K562 (cell line): Measurements from ENCODE around the gene PIK3R1. TPM values are rescaled to one million over a fixed set of nuclear protein-coding genes. Genes with fewer than 3 reads are reported as not detected.

ENCODE experiments used
- ATAC-seq: fragments of 200-7000 bp; cut with Tn5 transposase; 3 replicates; pipeline ENCODE4 v1.9.1; 2020; ENCODE audit warnings: moderate library complexity
- BruUV-seq: library from RNA; stranded (reverse); fragments of 400-500 nt; replicated peaks from 2 replicates; lab custom pipeline; 2021; lab: Mats Ljungman, UMichigan
- CTCF ChIA-PET: fragments of 300-600 bp; formaldehyde crosslinking; extraction: SDS; loops from one replicate; lab custom pipeline; 2021; ENCODE audit warnings: low intra/inter-chr PET ratio; lab: Yijun Ruan, JAX
- POLR2A ChIA-PET: fragments of 300-600, 350-650 bp; sonication (Branson Sonifier 250); formaldehyde crosslinking; extraction: SDS; loops from one replicate; lab custom pipeline; 2021; ENCODE audit warnings: antibody characterized with exemption, inconsistent platforms; lab: Yijun Ruan, JAX
- DNase-seq, 4 experiments: peaks; one replicate each; pipeline versions ENCODE4 v3.0.0 to v3.0.0-alpha.2; 2011 to 2018; ENCODE audit warnings: low spot score in 3 of 4, mixed read lengths in 3 of 4; ENCODE audit errors: extremely low read depth in 1 of 4
- FAIRE-seq: peaks from 2 replicates; lab custom pipeline; 2011; peaks lifted over from hg19 to GRCh38; lab: Jason Lieb, UNC
- H2AFZ ChIP-seq: 2 replicates; pipeline ENCODE4 v1.6.0; 2011; ENCODE audit warnings: low read depth, low read length, control low read depth, inconsistent platforms
- H3K27ac ChIP-seq: fragments of 200-600 bp; 3 replicates; pipeline ENCODE4 v1.8.0; 2011; ENCODE audit warnings: low read depth, mild to moderate bottlenecking, control low read depth, inconsistent platforms, low read length, moderate library complexity, mixed read lengths; ENCODE audit errors: extremely low read depth
- H3K27me3 ChIP-seq, 2 experiments: fragments of 300-600 bp in 1 of 2; 2 replicates in 1 of 2; 3 replicates in 1 of 2; pipeline versions ENCODE4 v1.6.0 to v1.8.0; 2011; ENCODE audit warnings: inconsistent platforms in 2 of 2, low read length in 2 of 2, mild to moderate bottlenecking in 1 of 2, mixed read lengths in 1 of 2, moderate library complexity in 1 of 2; ENCODE audit not compliant: control insufficient read depth in 2 of 2, insufficient read depth in 2 of 2
- H3K36me3 ChIP-seq: fragments of 300-600 bp; 3 replicates; pipeline ENCODE4 v1.8.0; 2011; ENCODE audit warnings: mild to moderate bottlenecking, low read length, inconsistent platforms; ENCODE audit not compliant: control insufficient read depth, insufficient read depth
- H3K4me1 ChIP-seq, 2 experiments: fragments of 200-600 bp in 1 of 2; replicated peaks in 1 of 2; 2 replicates in 1 of 2; 3 replicates in 1 of 2; pipeline versions ENCODE4 v1.5.1 to v1.8.0; 2011; ENCODE audit warnings: inconsistent platforms in 2 of 2, low read length in 2 of 2, mild to moderate bottlenecking in 1 of 2, mixed read lengths in 1 of 2, moderate library complexity in 1 of 2; ENCODE audit not compliant: control insufficient read depth in 2 of 2, insufficient read depth in 2 of 2
- H3K4me2 ChIP-seq: 2 replicates; pipeline ENCODE4 v1.6.1; 2011; ENCODE audit warnings: low read length, control low read depth, inconsistent platforms, mixed read lengths; ENCODE audit not compliant: insufficient read depth
- H3K4me3 ChIP-seq: fragments of 200-600 bp; sonication (generic), shearing (Covaris generic); 2 replicates; pipeline ENCODE4 v1.5.1; 2016; ENCODE audit warnings: control low read depth, inconsistent platforms
- H3K79me2 ChIP-seq: fragments of 200-600 bp; 3 replicates; pipeline ENCODE4 v1.8.0; 2011; ENCODE audit warnings: low read length, inconsistent platforms; ENCODE audit not compliant: control insufficient read depth, insufficient read depth
- H3K9ac ChIP-seq, 2 experiments: 2 replicates each; pipeline versions ENCODE4 v1.6.0 to v1.6.1; 2011; ENCODE audit warnings: low read depth in 2 of 2, low read length in 2 of 2, control low read depth in 1 of 2, inconsistent platforms in 1 of 2, mild to moderate bottlenecking in 1 of 2, mixed read lengths in 1 of 2; ENCODE audit not compliant: insufficient read depth in 1 of 2
- H3K9me1 ChIP-seq: one replicate; pipeline ENCODE4 v1.6.0; 2011; ENCODE audit warnings: inconsistent platforms, mild to moderate bottlenecking, low read length, moderate library complexity; ENCODE audit not compliant: control insufficient read depth, insufficient read depth
- H3K9me3 ChIP-seq: replicated peaks from 2 replicates; pipeline ENCODE4 v1.5.1; 2011; ENCODE audit warnings: low read depth, low read length, inconsistent platforms; ENCODE audit not compliant: control insufficient read depth, insufficient read depth
- H4K20me1 ChIP-seq: replicated peaks from 2 replicates; pipeline ENCODE4 v1.6.1; 2011; ENCODE audit warnings: low read length, inconsistent platforms, mixed read lengths; ENCODE audit not compliant: control insufficient read depth, insufficient read depth
- ARID2 ChIP-seq: fragments of 450-650 bp; IDR thresholded peaks from 2 replicates; pipeline ENCODE4 v1.6.1; 2017; ENCODE audit warnings: antibody characterized with exemption, mild to moderate bottlenecking
- CTCFL ChIP-seq: IDR thresholded peaks from 2 replicates; pipeline ENCODE4 v1.6.1; 2011; ENCODE audit warnings: borderline replicate concordance, low read depth, mild to moderate bottlenecking, moderate library complexity, low read length; ENCODE audit not compliant: insufficient read depth, poor library complexity, severe bottlenecking
- DEAF1 ChIP-seq: fragments of 450-650 bp; formaldehyde crosslinking; IDR thresholded peaks from 2 replicates; pipeline ENCODE4 v1.4.0; 2020; ENCODE audit warnings: mild to moderate bottlenecking, moderate library complexity
- ETS2 ChIP-seq: IDR thresholded peaks from 2 replicates; pipeline ENCODE4 v1.6.1; 2016; ENCODE audit warnings: borderline replicate concordance, missing genetic modification characterization, mild to moderate bottlenecking, moderate library complexity, missing compliant biosample characterization; ENCODE audit not compliant: poor library complexity, severe bottlenecking
- FOXK2 ChIP-seq, 2 experiments: fragments of 450-650 bp; IDR thresholded peaks in 1 of 2; conservative IDR thresholded peaks in 1 of 2; 2 replicates each; pipeline ENCODE4 v1.6.1; 2016; ENCODE audit warnings: low read depth in 2 of 2, mild to moderate bottlenecking in 1 of 2
- GATAD2B ChIP-seq: fragments of 450-650 bp; IDR thresholded peaks from 2 replicates; pipeline ENCODE4 v1.6.1; 2017; ENCODE audit warnings: mild to moderate bottlenecking, borderline replicate concordance
- HDAC3 ChIP-seq: fragments of 450-650 bp; IDR thresholded peaks from 2 replicates; pipeline ENCODE4 v1.6.1; 2018; ENCODE audit warnings: borderline replicate concordance, mild to moderate bottlenecking, moderate library complexity; ENCODE audit not compliant: partially characterized antibody
- ILF3 ChIP-seq: fragments of 450-650 bp; IDR thresholded peaks from 2 replicates; pipeline ENCODE4 v1.6.1; 2018; ENCODE audit warnings: antibody characterized with exemption, mild to moderate bottlenecking, moderate library complexity, borderline replicate concordance
- NBN ChIP-seq: fragments of 450-650 bp; IDR thresholded peaks from 2 replicates; pipeline ENCODE4 v1.6.1; 2016; ENCODE audit warnings: low read depth, mild to moderate bottlenecking
- RAD21 ChIP-seq, 2 experiments: fragments of 250-450 bp in 1 of 2; fragments of 450-650 bp in 1 of 2; sonication (Bioruptor Pico) in 1 of 2; formaldehyde crosslinking in 1 of 2; IDR thresholded peaks in 1 of 2; conservative IDR thresholded peaks in 1 of 2; 2 replicates each; pipeline versions ENCODE4 v1.4.0 to v1.8.0; 2020 to 2022; ENCODE audit warnings: mild to moderate bottlenecking in 2 of 2, moderate library complexity in 1 of 2
- SMC3 ChIP-seq: conservative IDR thresholded peaks from 2 replicates; pipeline ENCODE4 v1.6.1; 2011; ENCODE audit warnings: low read depth, low read length, improper control_type of control experiment; ENCODE audit not compliant: insufficient read depth
- ZNF740 ChIP-seq, 3 experiments: fragments of 200-800 bp in 1 of 3; sonication (Bioruptor generic) in 1 of 3; sonication (generic) in 1 of 3; formaldehyde crosslinking in 1 of 3; IDR thresholded peaks; 2 replicates each; pipeline versions ENCODE4 v1.6.1 to v1.8.0; 2016 to 2022; ENCODE audit warnings: mild to moderate bottlenecking in 2 of 3, missing compliant biosample characterization in 2 of 3, missing genetic modification characterization in 2 of 3, missing genetic modification reagents in 1 of 3
- WGBS: fragments of 100-300 bp; shearing (Covaris generic); methylation state at CpG from one replicate; pipeline ENCODE4 v1.1.6; 2016; ENCODE audit warnings: low coverage, mixed read lengths; ENCODE audit not compliant: insufficient coverage; ENCODE audit errors: missing lambda C conversion rate; 5-methylcytosine and 5-hydroxymethylcytosine counted together
- in situ Hi-C: fragments of 300-500 bp; cut with MboI; formaldehyde crosslinking; loops from 4 replicates; pipeline ENCODE4 v1.15.0; 2018; ENCODE audit warnings: inconsistent platforms, mixed read lengths
- intact Hi-C: fragments of 100-400 bp; cut with micrococcal nuclease; formaldehyde crosslinking; loops from 2 replicates; pipeline ENCODE4 v1.14.2; 2022
- polyA plus RNA-seq, 8 experiments: library from polyadenylated mRNA; depleted of rRNA in 4 of 8; stranded (reverse) in 5 of 8; unstranded in 3 of 8; fragments of >200 nt; fragmentation: Nextera tagmentation in 2 of 8; fragmentation: Illumina TruSeq in 1 of 8; extraction: Ambion mirVana in 2 of 8; extraction: Trizol in 1 of 8; gene quantifications; 2 replicates each; pipeline versions ENCODE4 v1.2.1 to v1.2.3, GENCODE V29; 2011 to 2014; ENCODE audit warnings: inconsistent platforms in 1 of 8, missing spikeins in 1 of 8
- total RNA-seq, 7 experiments: library from RNA; depleted of rRNA in 6 of 7; stranded (reverse); fragments of >200 nt in 6 of 7; fragmentation: Illumina TruSeq in 2 of 7; extraction: Trizol in 2 of 7; gene quantifications; 2 replicates each; pipeline versions ENCODE4 v1.2.1 to v1.2.3, GENCODE V29; 2011 to 2021; ENCODE audit warnings: low replicate concordance in 1 of 7

The PIK3R1 gene
- total and polyA plus RNA-seq, 9 of the 15 experiments (the other 6 are each of a cell fraction or from before 2014, with no cell fraction given), result 1.1 to 9.7 (median 4.8) TPM

GRCh38 chr5:68285851-68286611, 70.5 kb downstream of the PIK3R1 start:
- peaks cover 14 to 16% of the 10 kb centered on the region in 2 experiments; a peak in 4 of 5 replicates for H3K4me1 ChIP-seq
- no peak overlapping the region for H3K27ac ChIP-seq
- FAIRE-seq (peak; percentile 40), DNase-seq (peak; percentile 22 to 75 (median 25)), ATAC-seq (peak; percentile 44; the same call in 1 of the 3 replicates)
- no peak overlapping the region for H3K4me2 ChIP-seq
- WGBS, result 17% methylated on average over 4 of the region's 4 CpGs
- no peaks in the 10 kb centered on the region for H3K27me3 ChIP-seq
- H3K79me2 ChIP-seq, result no peaks in the 10 kb centered on the region
- peaks cover 3% of the 10 kb centered on the region; the same call in 1 of the 3 replicates for H3K36me3 ChIP-seq
- in situ Hi-C loops, result loop anchor here (5.0 to 25.0 kb wide), 2 partner anchors 176 to 676 kb away; no protein-coding TSS in a partner anchor
- CTCF ChIA-PET, result interaction anchor here (0.6 to 2.0 kb wide), 9 partner anchors 78 to 1049 kb away, joined by 3 to 15 read pairs (median 3); no protein-coding TSS in a partner anchor
- H2AFZ ChIP-seq, result no peak overlapping the region
- H4K20me1 ChIP-seq, result no peaks in the 10 kb centered on the region
- H3K9me3 ChIP-seq, result no peaks in the 10 kb centered on the region
- POLR2A ChIA-PET, result interaction anchor here (1.1 kb wide), 1 partner anchor 15 kb away, joined by 4 read pairs; no protein-coding TSS in a partner anchor
- H3K4me3 ChIP-seq, result no peak overlapping the region
- intact Hi-C loops, result loop anchor here (1.0 to 5.0 kb wide), 6 partner anchors 48 to 675 kb away; no protein-coding TSS in a partner anchor
- no peak overlapping the region for H3K9ac ChIP-seq
- H3K9me1 ChIP-seq, result no peaks in the 10 kb centered on the region
- BruUV-seq, result no TSS peak
- 0 out of 4 replicates have a peak, but pooled peaks of 1 of the 2 experiments have one; percentile 11 for TF ChIP-seq FOXK2 (conservative IDR thresholded peaks at IDR 0.05 in 1 of 2, IDR thresholded peaks at IDR 0.05 in 1 of 2; ENCODE audit: low read depth in 2 of 2)
- no peak for TF ChIP-seq NBN
- TF ChIP-seq ZNF740 (CRISPR knock-in tag; IDR thresholded peaks at IDR 0.05), result no peak
- TF ChIP-seq ZNF740 (tag; IDR thresholded peaks at IDR 0.05), result no peak
- peak; percentile 14; the same call in 1 of the 2 replicates for TF ChIP-seq ILF3
- TF ChIP-seq GATAD2B, result peak; percentile 46; the same call in 1 of the 2 replicates
- TF ChIP-seq CTCFL, result no peak
- peak; percentile 67; the same call in 1 of the 2 replicates for TF ChIP-seq SMC3
- peak; percentile 12 for TF ChIP-seq HDAC3
- peak; percentile 92 to 95 for TF ChIP-seq RAD21 (CRISPR knock-in tag; conservative IDR thresholded peaks at IDR 0.05 in 1 of 2, IDR thresholded peaks at IDR 0.05 in 1 of 2)
- TF ChIP-seq ARID2, result peak; percentile 65; the same call in 1 of the 2 replicates
- no peak for TF ChIP-seq ETS2 (tag)
- peak; percentile 84 for TF ChIP-seq DEAF1 (CRISPR knock-in tag)
